ENCODE results near the gene DTYMK. TPM values are rescaled to one million over a fixed set of nuclear protein-coding genes. Genes with fewer than 3 reads are reported as not detected.

DTYMK gene
- total and polyA plus RNA-seq, 4 donors = 13.1 to 51.6 (median 39.0) TPM

- DNase-seq (ENCODE audit: low read depth in 4 of 6, low spot score in 6 of 6) = no peak
- H3K4me1 ChIP-seq (ENCODE audit: control insufficient read depth, insufficient read depth, low read length) = peaks cover 16% of the 10 kb centered on the region
- no peaks in the 10 kb centered on the region for H3K9me3 ChIP-seq (ENCODE audit: control insufficient read depth, insufficient read depth, low read length)
- no peak overlapping the region for H3K27ac ChIP-seq (ENCODE audit: low read depth, low read length)
- peaks cover 22% of the 10 kb centered on the region for H3K36me3 ChIP-seq (ENCODE audit: control insufficient read depth, insufficient read depth, low read length)
- H3K27me3 ChIP-seq (ENCODE audit: control insufficient read depth, insufficient read depth, low read length) = no peaks in the 10 kb centered on the region
- no peak overlapping the region for H3K4me3 ChIP-seq (ENCODE audit: low read depth, low read length)
- WGBS (ENCODE audit: insufficient coverage) = no CpG with 5 or more reads among the region's 2 CpGs
These were observed 45.0 kb downstream of the DTYMK start for GRCh38 chr2:241641631-241642030.

GRCh38 chr2:241640165-241640795 lies 46.3 kb downstream of the DTYMK start:
- DNase-seq (ENCODE audit: low read depth in 4 of 6, low spot score in 6 of 6) = no peak
- Histone ChIP-seq H3K27me3 (ENCODE audit: control insufficient read depth, insufficient read depth, low read length) (no peaks in the 10 kb centered on the region), H3K36me3 (ENCODE audit: control insufficient read depth, insufficient read depth, low read length) (peaks cover 16% of the 10 kb centered on the region), H3K27ac (ENCODE audit: low read depth, low read length) (no peak overlapping the region), H3K4me1 (ENCODE audit: control insufficient read depth, insufficient read depth, low read length) (peaks cover 23% of the 10 kb centered on the region), H3K4me3 (ENCODE audit: low read depth, low read length) (no peak overlapping the region), H3K9me3 (ENCODE audit: control insufficient read depth, insufficient read depth, low read length) (no peaks in the 10 kb centered on the region)
- WGBS (ENCODE audit: insufficient coverage) = 94% methylated on average over 7 of the region's 8 CpGs

- Histone ChIP-seq H3K4me1 (ENCODE audit: control insufficient read depth, insufficient read depth, low read length) (peaks cover 27% of the 10 kb centered on the region), H3K9me3 (ENCODE audit: control insufficient read depth, insufficient read depth, low read length) (no peaks in the 10 kb centered on the region), H3K27ac (ENCODE audit: low read depth, low read length) (no peak overlapping the region), H3K36me3 (ENCODE audit: control insufficient read depth, insufficient read depth, low read length) (peaks cover 19% of the 10 kb centered on the region), H3K27me3 (ENCODE audit: control insufficient read depth, insufficient read depth, low read length) (no peaks in the 10 kb centered on the region), H3K4me3 (ENCODE audit: low read depth, low read length) (no peak overlapping the region)
- WGBS (ENCODE audit: insufficient coverage) = 95% methylated on average over 3 of the region's 7 CpGs
- no peak for DNase-seq (ENCODE audit: low read depth in 4 of 6, low spot score in 6 of 6)
These were observed 47.2 kb downstream of the DTYMK start for GRCh38 chr2:241639385-241639784.

- no peak for DNase-seq (ENCODE audit: low read depth in 4 of 6, low spot score in 6 of 6)
- H3K27ac ChIP-seq (ENCODE audit: low read depth, low read length) = no peak overlapping the region
These were observed 47.7 kb downstream of the DTYMK start for GRCh38 chr2:241638940-241639339.

GRCh38 chr2:241637795-241638660 lies 48.6 kb downstream of the DTYMK start:
- peak overlapping the region; percentile 78 for H3K4me3 ChIP-seq (ENCODE audit: low read depth, low read length)
- H3K9me3 ChIP-seq (ENCODE audit: control insufficient read depth, insufficient read depth, low read length) = no peaks in the 10 kb centered on the region
- peak overlapping the region; percentile 98 for H3K27ac ChIP-seq (ENCODE audit: low read depth, low read length)
- H3K4me1 ChIP-seq (ENCODE audit: control insufficient read depth, insufficient read depth, low read length) = peaks cover 27% of the 10 kb centered on the region
- WGBS (ENCODE audit: insufficient coverage) = under 1% methylated on average over 58 of the region's 67 CpGs
- no peak for DNase-seq (ENCODE audit: low read depth in 4 of 6, low spot score in 6 of 6)
- peaks cover 27% of the 10 kb centered on the region for H3K36me3 ChIP-seq (ENCODE audit: control insufficient read depth, insufficient read depth, low read length)
- no peaks in the 10 kb centered on the region for H3K27me3 ChIP-seq (ENCODE audit: control insufficient read depth, insufficient read depth, low read length)

More at GRCh38 chr2:241638940-241639339, 47.7 kb downstream of the DTYMK start:
- 95% methylated on average over 14 of the region's 14 CpGs for WGBS (ENCODE audit: insufficient coverage)
- H3K27me3 ChIP-seq (ENCODE audit: control insufficient read depth, insufficient read depth, low read length) = no peaks in the 10 kb centered on the region
- peaks cover 27% of the 10 kb centered on the region for H3K4me1 ChIP-seq (ENCODE audit: control insufficient read depth, insufficient read depth, low read length)
- H3K9me3 ChIP-seq (ENCODE audit: control insufficient read depth, insufficient read depth, low read length) = no peaks in the 10 kb centered on the region
- peaks cover 22% of the 10 kb centered on the region for H3K36me3 ChIP-seq (ENCODE audit: control insufficient read depth, insufficient read depth, low read length)
- H3K4me3 ChIP-seq (ENCODE audit: low read depth, low read length) = no peak overlapping the region

- no peaks in the 10 kb centered on the region for H3K9me3 ChIP-seq (ENCODE audit: control insufficient read depth, insufficient read depth, low read length)
- WGBS (ENCODE audit: insufficient coverage) = under 1% methylated on average over 123 of the region's 123 CpGs
These were observed 49.4 kb downstream of the DTYMK start, which contains the start of the genes ATG4B and THAP4 for GRCh38 chr2:241637018-241637794. Gene ATG4B, plus strand, starts transcription at chr2:241637693. Its CDS starts 22 bp downstream, at chr2:241637715. Gene THAP4, minus strand, starts transcription at chr2:241637158. Its CDS starts 141 bp downstream, at chr2:241637017.

GRCh38 chr2:241636182-241637017 lies 50.2 kb downstream of the DTYMK start:
- WGBS (ENCODE audit: insufficient coverage) = under 1% methylated on average over 96 of the region's 97 CpGs
- H3K4me1 ChIP-seq (ENCODE audit: control insufficient read depth, insufficient read depth, low read length) = peaks cover 27% of the 10 kb centered on the region
- DNase-seq (ENCODE audit: low read depth in 4 of 6, low spot score in 6 of 6) = peak in 2 of 6 donors; percentile 27 to 49

More at GRCh38 chr2:241637018-241637794, 49.4 kb downstream of the DTYMK start, which contains the start of the genes ATG4B and THAP4:
- Histone ChIP-seq H3K27me3 (ENCODE audit: control insufficient read depth, insufficient read depth, low read length) (no peaks in the 10 kb centered on the region), H3K4me3 (ENCODE audit: low read depth, low read length) (peak within 1 kb of the TSS; percentile 78), H3K4me1 (ENCODE audit: control insufficient read depth, insufficient read depth, low read length) (peaks cover 27% of the 10 kb centered on the region), H3K36me3 (ENCODE audit: control insufficient read depth, insufficient read depth, low read length) (peaks cover 34% of the 10 kb centered on the region), H3K27ac (ENCODE audit: low read depth, low read length) (peak within 1 kb of the TSS; percentile 98)
- DNase-seq (ENCODE audit: low read depth in 4 of 6, low spot score in 6 of 6) = peak; percentile 76 to 96 (median 90)

GRCh38 chr2:241635756-241636155 lies 50.9 kb downstream of the DTYMK start:
- no peak for DNase-seq (ENCODE audit: low read depth in 4 of 6, low spot score in 6 of 6)
- H3K27ac ChIP-seq (ENCODE audit: low read depth, low read length) = no peak overlapping the region
- no peaks in the 10 kb centered on the region for H3K9me3 ChIP-seq (ENCODE audit: control insufficient read depth, insufficient read depth, low read length)
- peak overlapping the region; percentile 68 for H3K4me3 ChIP-seq (ENCODE audit: low read depth, low read length)
- peaks cover 42% of the 10 kb centered on the region for H3K36me3 ChIP-seq (ENCODE audit: control insufficient read depth, insufficient read depth, low read length)
- H3K4me1 ChIP-seq (ENCODE audit: control insufficient read depth, insufficient read depth, low read length) = peaks cover 25% of the 10 kb centered on the region
- no peaks in the 10 kb centered on the region for H3K27me3 ChIP-seq (ENCODE audit: control insufficient read depth, insufficient read depth, low read length)
- WGBS (ENCODE audit: insufficient coverage) = 21% methylated on average over 4 of the region's 6 CpGs

More at GRCh38 chr2:241636182-241637017, 50.2 kb downstream of the DTYMK start:
- H3K9me3 ChIP-seq (ENCODE audit: control insufficient read depth, insufficient read depth, low read length) = no peaks in the 10 kb centered on the region
- H3K4me3 ChIP-seq (ENCODE audit: low read depth, low read length) = peak overlapping the region; percentile 68
- peaks cover 41% of the 10 kb centered on the region for H3K36me3 ChIP-seq (ENCODE audit: control insufficient read depth, insufficient read depth, low read length)
- no peaks in the 10 kb centered on the region for H3K27me3 ChIP-seq (ENCODE audit: control insufficient read depth, insufficient read depth, low read length)
- H3K27ac ChIP-seq (ENCODE audit: low read depth, low read length) = peak overlapping the region; percentile 61

All from spinal cord (tissue), 10 donors.